Measurements from ENCODE around the gene PPP1R16B. TPM values are rescaled to one million over a fixed set of nuclear protein-coding genes. Genes with fewer than 3 reads are reported as not detected.

PPP1R16B gene
- total RNA-seq, 4 donors from 2014 or later = 6.3 to 14.4 (median 9.0) TPM

GRCh38 chr20:38863024-38863851 is 57.7 kb downstream of the PPP1R16B start:
- WGBS, 2 donors = 68 to 79% methylated on average over 12 of the region's 12 CpGs
- intact Hi-C loops (cut with DNase I) = no loop called here
- H3K4me1 ChIP-seq = no peaks in the 10 kb centered on the region
- H3K27ac ChIP-seq = no peak overlapping the region
- no peak overlapping the region for H3K4me3 ChIP-seq (replicated peaks in 1 of 3)
- no peaks in the 10 kb centered on the region for H3K36me3 ChIP-seq
- H3K9me3 ChIP-seq = no peaks in the 10 kb centered on the region
- no peak for DNase-seq
- no peaks in the 10 kb centered on the region for H3K27me3 ChIP-seq
- TF ChIP-seq CTCF (IDR thresholded peaks at IDR 0.05) (no peak), POLR2A (IDR thresholded peaks at IDR 0.05) (no peak)

- no peak for DNase-seq
- H3K36me3 ChIP-seq = no peaks in the 10 kb centered on the region
- no peak overlapping the region for H3K27ac ChIP-seq
- TF ChIP-seq CTCF (IDR thresholded peaks at IDR 0.05) = no peak
- no peak for TF ChIP-seq POLR2A (IDR thresholded peaks at IDR 0.05)
- intact Hi-C loops (cut with DNase I) = no loop called here
- no peaks in the 10 kb centered on the region for H3K27me3 ChIP-seq
- no peaks in the 10 kb centered on the region for H3K9me3 ChIP-seq
- 50 to 72% methylated on average over 5 of the region's 5 CpGs for WGBS, 2 donors
- no peak overlapping the region for H3K4me3 ChIP-seq (replicated peaks in 1 of 3)
- H3K4me1 ChIP-seq = no peaks in the 10 kb centered on the region
These were observed 59.2 kb downstream of the PPP1R16B start for GRCh38 chr20:38864662-38865061.

GRCh38 chr20:38866265-38867061 is 61.0 kb downstream of the PPP1R16B start:
- Histone ChIP-seq H3K4me3 (replicated peaks in 1 of 3) (no peak overlapping the region), H3K36me3 (no peaks in the 10 kb centered on the region), H3K27me3 (no peaks in the 10 kb centered on the region), H3K9me3 (no peaks in the 10 kb centered on the region), H3K4me1 (no peaks in the 10 kb centered on the region), H3K27ac (peak overlapping the region in 1 of 3 donors; percentile 12)
- no peak for DNase-seq
- intact Hi-C loops (cut with DNase I) = no loop called here
- 59 to 60% methylated on average over 12 of the region's 12 CpGs for WGBS, 2 donors
- TF ChIP-seq POLR2A (IDR thresholded peaks at IDR 0.05) (no peak), CTCF (IDR thresholded peaks at IDR 0.05) (no peak)

GRCh38 chr20:38867062-38867359 is 61.5 kb downstream of the PPP1R16B start:
- no peak for TF ChIP-seq POLR2A (IDR thresholded peaks at IDR 0.05)
- no peak for TF ChIP-seq CTCF (IDR thresholded peaks at IDR 0.05)
- no peaks in the 10 kb centered on the region for H3K36me3 ChIP-seq
- H3K27me3 ChIP-seq = no peaks in the 10 kb centered on the region
- 67 to 75% methylated on average over 4 of the region's 4 CpGs for whole genome bisulfite sequencing, 2 donors
- no peak for DNase-seq
- H3K27ac ChIP-seq = peak overlapping the region in 1 of 3 donors; percentile 12
- H3K9me3 ChIP-seq = no peaks in the 10 kb centered on the region
- H3K4me3 ChIP-seq (replicated peaks in 1 of 3) = no peak overlapping the region
- intact Hi-C loops (cut with DNase I) = no loop called here
- no peaks in the 10 kb centered on the region for H3K4me1 ChIP-seq
